HepG2 (cell line): Measurements from ENCODE around the gene STK10.

ENCODE experiments used
- ELF1 ChIP-seq: sonication (generic); formaldehyde crosslinking; IDR thresholded peaks from 2 replicates; pipeline ENCODE4 v1.4.0; 2020; ENCODE audit warnings: missing genetic modification reagents
- EZH2 ChIP-seq: conservative IDR thresholded peaks from 2 replicates; pipeline ENCODE4 v1.6.1; 2012; ENCODE audit warnings: mild to moderate bottlenecking, low read depth, low read length, moderate library complexity
- HDAC2 ChIP-seq: sonication (generic); formaldehyde crosslinking; IDR thresholded peaks from 2 replicates; pipeline ENCODE4 v1.4.0; 2020; ENCODE audit warnings: missing genetic modification reagents
- IKZF4 ChIP-seq: sonication (generic); formaldehyde crosslinking; IDR thresholded peaks from 2 replicates; pipeline ENCODE4 v1.5.1; 2020; ENCODE audit warnings: borderline replicate concordance, mild to moderate bottlenecking, low read depth, missing genetic modification reagents; ENCODE audit errors: not compliant biosample characterization
- KAT8 ChIP-seq: IDR thresholded peaks from 2 replicates; pipeline ENCODE4 v1.6.1; 2016; ENCODE audit warnings: missing genetic modification reagents, missing compliant biosample characterization
- MXI1 ChIP-seq: IDR thresholded peaks from 3 replicates; pipeline ENCODE4 v1.6.1; 2012; ENCODE audit warnings: low read depth, low read length, inconsistent platforms, borderline replicate concordance
- NAIF1 ChIP-seq: sonication (generic); formaldehyde crosslinking; IDR thresholded peaks from 2 replicates; pipeline ENCODE4 v1.5.0; 2020; ENCODE audit warnings: mild to moderate bottlenecking, missing genetic modification reagents, borderline replicate concordance
- ZBTB49 ChIP-seq: sonication (generic); formaldehyde crosslinking; IDR thresholded peaks from 2 replicates; pipeline ENCODE4 v1.4.0; 2020; ENCODE audit warnings: missing genetic modification reagents, borderline replicate concordance
- ZFP90 ChIP-seq: sonication (generic); formaldehyde crosslinking; IDR thresholded peaks from 2 replicates; pipeline ENCODE4 v1.8.0; 2022; ENCODE audit warnings: missing genetic modification reagents, mild to moderate bottlenecking, inconsistent platforms, borderline replicate concordance
- ZNF44 ChIP-seq: sonication (generic); formaldehyde crosslinking; IDR thresholded peaks from 2 replicates; pipeline ENCODE4 v1.5.1; 2020; ENCODE audit warnings: mild to moderate bottlenecking, missing genetic modification reagents
- TF ChIP-seq, protein P1 (sequence below): sonication (generic); formaldehyde crosslinking; IDR thresholded peaks from 2 replicates; pipeline ENCODE4 v1.4.0; 2020; ENCODE audit warnings: mild to moderate bottlenecking, missing genetic modification reagents
- TF ChIP-seq, protein P2 (sequence below): sonication (generic); formaldehyde crosslinking; IDR thresholded peaks from 2 replicates; pipeline ENCODE4 v1.5.0; 2020; ENCODE audit warnings: mild to moderate bottlenecking, missing genetic modification reagents, moderate library complexity

DNA sequence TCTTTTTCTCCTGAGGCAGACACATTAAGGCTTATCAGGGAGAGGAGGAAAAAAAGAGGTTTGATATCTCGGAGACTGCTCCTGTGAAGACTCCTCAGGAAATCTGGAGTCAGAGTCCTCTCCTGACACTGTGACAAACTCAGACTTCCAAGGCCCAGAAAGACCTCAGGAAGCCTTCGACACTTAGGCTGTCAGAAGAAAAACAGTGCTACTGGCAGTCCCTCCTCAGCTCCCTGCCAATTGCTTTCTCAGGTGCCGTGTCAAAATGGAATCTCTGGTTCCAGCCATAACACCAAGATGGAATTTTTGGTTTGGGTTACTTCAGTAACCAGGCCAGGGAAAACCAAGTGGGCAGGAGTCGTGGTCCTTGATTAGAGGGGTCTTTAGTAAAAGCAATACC, 4.1 kb downstream of the STK10 start:
- TF ChIP-seq, protein P1, sequence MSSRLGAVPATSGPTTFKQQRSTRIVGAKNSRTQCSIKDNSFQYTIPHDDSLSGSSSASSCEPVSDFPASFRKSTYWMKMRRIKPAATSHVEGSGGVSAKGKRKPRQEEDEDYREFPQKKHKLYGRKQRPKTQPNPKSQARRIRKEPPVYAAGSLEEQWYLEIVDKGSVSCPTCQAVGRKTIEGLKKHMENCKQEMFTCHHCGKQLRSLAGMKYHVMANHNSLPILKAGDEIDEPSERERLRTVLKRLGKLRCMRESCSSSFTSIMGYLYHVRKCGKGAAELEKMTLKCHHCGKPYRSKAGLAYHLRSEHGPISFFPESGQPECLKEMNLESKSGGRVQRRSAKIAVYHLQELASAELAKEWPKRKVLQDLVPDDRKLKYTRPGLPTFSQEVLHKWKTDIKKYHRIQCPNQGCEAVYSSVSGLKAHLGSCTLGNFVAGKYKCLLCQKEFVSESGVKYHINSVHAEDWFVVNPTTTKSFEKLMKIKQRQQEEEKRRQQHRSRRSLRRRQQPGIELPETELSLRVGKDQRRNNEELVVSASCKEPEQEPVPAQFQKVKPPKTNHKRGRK (CRISPR knock-in tag), result no peak
- TF ChIP-seq HDAC2 (CRISPR knock-in tag) (no peak), EZH2 (no peak), ZFP90 (no peak), ZBTB49 (CRISPR knock-in tag) (no peak), MXI1 (no peak), IKZF4 (CRISPR knock-in tag) (no peak), NAIF1 (CRISPR knock-in tag) (no peak), ZNF44 (CRISPR knock-in tag) (no peak), ELF1 (CRISPR knock-in tag) (no peak), KAT8 (CRISPR knock-in tag) (no peak)
- TF ChIP-seq, protein P2, sequence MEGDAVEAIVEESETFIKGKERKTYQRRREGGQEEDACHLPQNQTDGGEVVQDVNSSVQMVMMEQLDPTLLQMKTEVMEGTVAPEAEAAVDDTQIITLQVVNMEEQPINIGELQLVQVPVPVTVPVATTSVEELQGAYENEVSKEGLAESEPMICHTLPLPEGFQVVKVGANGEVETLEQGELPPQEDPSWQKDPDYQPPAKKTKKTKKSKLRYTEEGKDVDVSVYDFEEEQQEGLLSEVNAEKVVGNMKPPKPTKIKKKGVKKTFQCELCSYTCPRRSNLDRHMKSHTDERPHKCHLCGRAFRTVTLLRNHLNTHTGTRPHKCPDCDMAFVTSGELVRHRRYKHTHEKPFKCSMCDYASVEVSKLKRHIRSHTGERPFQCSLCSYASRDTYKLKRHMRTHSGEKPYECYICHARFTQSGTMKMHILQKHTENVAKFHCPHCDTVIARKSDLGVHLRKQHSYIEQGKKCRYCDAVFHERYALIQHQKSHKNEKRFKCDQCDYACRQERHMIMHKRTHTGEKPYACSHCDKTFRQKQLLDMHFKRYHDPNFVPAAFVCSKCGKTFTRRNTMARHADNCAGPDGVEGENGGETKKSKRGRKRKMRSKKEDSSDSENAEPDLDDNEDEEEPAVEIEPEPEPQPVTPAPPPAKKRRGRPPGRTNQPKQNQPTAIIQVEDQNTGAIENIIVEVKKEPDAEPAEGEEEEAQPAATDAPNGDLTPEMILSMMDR (CRISPR knock-in tag), result no peak
